Mesothelial cell of epicardium (in vitro differentiated cells): Measurements from ENCODE around the gene CDON. TPM values are rescaled to one million over a fixed set of nuclear protein-coding genes. Genes with fewer than 3 reads are reported as not detected.
"Not testable (repeated sequence)": the region's sequence is repeated elsewhere in the genome, so short reads cannot be mapped to it uniquely, and the experiment has no call there.

ENCODE experiments used
- DNase-seq, 2 experiments: peaks; one replicate each; pipeline ENCODE4 v3.0.0; 2021; ENCODE audit warnings: low spot score in 2 of 2; ENCODE audit not compliant: unreplicated experiment in 2 of 2
- H3K27ac Mint-ChIP-seq: 2 replicates; pipeline ENCODE4 v1.8.0; 2021; ENCODE audit warnings: mixed read lengths
- H3K27me3 Mint-ChIP-seq: 2 replicates; pipeline ENCODE4 v1.8.0; 2021; ENCODE audit warnings: low read depth, mixed read lengths
- H3K36me3 Mint-ChIP-seq: 2 replicates; pipeline ENCODE4 v1.8.0; 2021; ENCODE audit warnings: mixed read lengths
- H3K4me1 Mint-ChIP-seq: 2 replicates; pipeline ENCODE4 v1.8.0; 2021; ENCODE audit warnings: mixed read lengths
- H3K4me3 Mint-ChIP-seq: 2 replicates; pipeline ENCODE4 v1.8.0; 2021; ENCODE audit warnings: mild to moderate bottlenecking, moderate library complexity, mixed read lengths
- H3K9me3 Mint-ChIP-seq: 2 replicates; pipeline ENCODE4 v1.8.0; 2021; ENCODE audit warnings: mixed read lengths
- CTCF ChIP-seq: fragments of 200-600 bp; sonication (generic); IDR thresholded peaks from one replicate; pipeline ENCODE4 v1.5.0; 2021; ENCODE audit warnings: antibody characterized with exemption; ENCODE audit not compliant: unreplicated experiment
- total RNA-seq: library from RNA; stranded (reverse); gene quantifications from 3 replicates; pipeline ENCODE4 v1.2.1, GENCODE V29; 2021

The CDON gene
- total RNA-seq, 1 donor from 2014 or later, result 165 TPM

- peaks cover 33% of the 10 kb centered on the region for H3K27me3 Mint-ChIP-seq
- TF ChIP-seq CTCF, result no peak
- no peaks in the 10 kb centered on the region for H3K9me3 Mint-ChIP-seq
Measured at GRCh38 chr11:125921042-125921441, 141.6 kb downstream of the CDON start.

GRCh38 chr11:125918140-125918840 lies 144.4 kb downstream of the CDON start:
- Mint-ChIP-seq H3K27ac (no peak overlapping the region), H3K4me1 (peaks cover 2% of the 10 kb centered on the region), H3K9me3 (no peaks in the 10 kb centered on the region), H3K27me3 (peaks cover 41% of the 10 kb centered on the region), H3K4me3 (no peak overlapping the region), H3K36me3 (no peaks in the 10 kb centered on the region)
- no peak for DNase-seq
- TF ChIP-seq CTCF, result no peak

More at GRCh38 chr11:125921042-125921441, 141.6 kb downstream of the CDON start:
- peaks cover 13% of the 10 kb centered on the region for H3K4me1 Mint-ChIP-seq
- H3K27ac Mint-ChIP-seq, result no peak overlapping the region
- no peak for DNase-seq
- no peak overlapping the region for H3K4me3 Mint-ChIP-seq
- no peaks in the 10 kb centered on the region for H3K36me3 Mint-ChIP-seq

GRCh38 chr11:125916683-125917347 lies 145.9 kb downstream of the CDON start:
- H3K27me3 Mint-ChIP-seq, result peaks cover 48% of the 10 kb centered on the region

GRCh38 chr11:125914601-125915000 lies 148.1 kb downstream of the CDON start:
- peaks cover 66% of the 10 kb centered on the region for H3K27me3 Mint-ChIP-seq
- not testable (repeated sequence) for H3K4me1 Mint-ChIP-seq

More at GRCh38 chr11:125916683-125917347, 145.9 kb downstream of the CDON start:
- no peaks in the 10 kb centered on the region for H3K4me1 Mint-ChIP-seq
- H3K4me3 Mint-ChIP-seq, result no peak overlapping the region
- H3K9me3 Mint-ChIP-seq, result no peaks in the 10 kb centered on the region
- H3K27ac Mint-ChIP-seq, result no peak overlapping the region
- DNase-seq, result no peak
- no peak for TF ChIP-seq CTCF
- H3K36me3 Mint-ChIP-seq, result no peaks in the 10 kb centered on the region

GRCh38 chr11:125910226-125910849 lies 152.3 kb downstream of the CDON start:
- Mint-ChIP-seq H3K4me1 (peaks cover 4% of the 10 kb centered on the region), H3K27ac (no peak overlapping the region), H3K4me3 (no peak overlapping the region), H3K9me3 (no peaks in the 10 kb centered on the region), H3K27me3 (peaks cover 64% of the 10 kb centered on the region), H3K36me3 (no peaks in the 10 kb centered on the region)
- no peak for TF ChIP-seq CTCF
- no peak for DNase-seq

More at GRCh38 chr11:125914601-125915000, 148.1 kb downstream of the CDON start:
- H3K4me3 Mint-ChIP-seq, H3K9me3 Mint-ChIP-seq, DNase-seq, H3K27ac Mint-ChIP-seq, H3K36me3 Mint-ChIP-seq: not testable (repeated sequence)

Other genes with a start within 250 kb of the CDON start
- not detected in 3 replicates for gene PATE4, start 229.6 kb downstream of the CDON start, total RNA-seq
- 5.2 to 5.8 TPM (median 5.4 TPM) in 3 replicates for gene HYLS1, start 175.2 kb downstream of the CDON start, total RNA-seq
- gene PUS3, start 159.7 kb downstream of the CDON start, total RNA-seq, result 9.1 to 9.9 TPM (median 9.7 TPM) in 3 replicates
- gene DDX25, start 158.4 kb downstream of the CDON start, total RNA-seq, result 0.98 to 1.7 TPM (median 1.1 TPM) in 3 replicates
- gene VSIG10L2, start 116.8 kb downstream of the CDON start, total RNA-seq, result not detected in 3 replicates
- 41.6 to 42.7 TPM (median 42.0 TPM) in 3 replicates for gene RPUSD4, start 148.8 kb upstream of the CDON start, total RNA-seq
- gene FAM118B, start 148.9 kb upstream of the CDON start, total RNA-seq, result 20.3 to 23.9 TPM (median 20.7 TPM) in 3 replicates
- gene SRPRA, start 206.0 kb upstream of the CDON start, total RNA-seq, result 85.7 to 90.9 TPM (median 86.7 TPM) in 3 replicates
- gene FOXRED1, start 206.3 kb upstream of the CDON start, total RNA-seq, result 44.5 to 50.7 TPM (median 48.6 TPM) in 3 replicates
- 9.2 to 10.2 TPM (median 10.0 TPM) in 3 replicates for gene TIRAP, start 220.2 kb upstream of the CDON start, total RNA-seq
- gene DCPS, start 241.2 kb upstream of the CDON start, total RNA-seq, result 8.1 to 9.1 TPM (median 8.8 TPM) in 3 replicates